ENCODE measurements around the gene ACADS. TPM values are rescaled to one million over a fixed set of nuclear protein-coding genes. Genes with fewer than 3 reads are reported as not detected.

Gene ACADS
- total RNA-seq, 1 donor from 2014 or later: 5.9 TPM

DNA sequence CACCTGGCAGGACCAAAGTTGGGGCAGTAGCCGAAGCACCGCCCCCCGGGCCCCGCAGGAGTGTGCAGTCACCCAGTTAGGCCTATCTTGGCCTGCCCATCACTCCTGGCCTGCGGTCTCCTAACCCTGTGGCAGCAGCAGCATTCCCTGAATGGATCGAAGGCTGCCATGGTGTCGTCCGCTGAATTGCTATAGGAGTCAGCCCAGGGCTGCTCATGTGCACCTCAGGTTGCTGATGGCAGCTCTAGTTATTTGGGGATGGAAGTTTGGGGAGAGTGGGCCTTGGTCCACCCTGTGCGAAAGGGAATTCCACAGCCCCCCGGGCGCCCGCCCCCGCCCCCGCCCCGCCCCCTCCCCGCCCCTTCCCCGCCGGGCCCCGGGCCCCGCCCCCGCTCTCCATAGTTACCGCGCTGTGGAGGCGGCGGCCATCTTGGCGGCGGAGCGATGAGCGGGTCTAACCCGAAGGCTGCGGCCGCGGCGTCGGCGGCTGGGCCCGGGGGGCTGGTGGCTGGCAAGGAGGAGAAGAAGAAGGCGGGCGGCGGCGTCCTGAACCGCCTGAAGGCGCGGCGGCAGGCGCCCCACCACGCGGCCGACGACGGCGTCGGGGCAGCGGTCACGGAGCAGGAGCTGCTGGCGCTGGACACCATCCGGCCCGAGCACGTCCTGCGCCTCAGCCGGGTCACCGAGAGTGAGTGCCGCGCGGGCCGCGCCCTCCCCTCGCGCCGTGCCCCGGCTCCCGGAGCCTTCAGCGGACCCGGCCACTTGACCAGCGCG is 15.4 kb upstream of the ACADS start, which contains the start of gene UNC119B:
TSS of gene UNC119B (plus strand) at position 428 of the 774 bp plus-strand sequence. CDS start at position 445, 17 bp downstream.
- peaks cover 41% of the 10 kb centered on the region for H3K4me1 Mint-ChIP-seq
- TF ChIP-seq, protein P1, sequence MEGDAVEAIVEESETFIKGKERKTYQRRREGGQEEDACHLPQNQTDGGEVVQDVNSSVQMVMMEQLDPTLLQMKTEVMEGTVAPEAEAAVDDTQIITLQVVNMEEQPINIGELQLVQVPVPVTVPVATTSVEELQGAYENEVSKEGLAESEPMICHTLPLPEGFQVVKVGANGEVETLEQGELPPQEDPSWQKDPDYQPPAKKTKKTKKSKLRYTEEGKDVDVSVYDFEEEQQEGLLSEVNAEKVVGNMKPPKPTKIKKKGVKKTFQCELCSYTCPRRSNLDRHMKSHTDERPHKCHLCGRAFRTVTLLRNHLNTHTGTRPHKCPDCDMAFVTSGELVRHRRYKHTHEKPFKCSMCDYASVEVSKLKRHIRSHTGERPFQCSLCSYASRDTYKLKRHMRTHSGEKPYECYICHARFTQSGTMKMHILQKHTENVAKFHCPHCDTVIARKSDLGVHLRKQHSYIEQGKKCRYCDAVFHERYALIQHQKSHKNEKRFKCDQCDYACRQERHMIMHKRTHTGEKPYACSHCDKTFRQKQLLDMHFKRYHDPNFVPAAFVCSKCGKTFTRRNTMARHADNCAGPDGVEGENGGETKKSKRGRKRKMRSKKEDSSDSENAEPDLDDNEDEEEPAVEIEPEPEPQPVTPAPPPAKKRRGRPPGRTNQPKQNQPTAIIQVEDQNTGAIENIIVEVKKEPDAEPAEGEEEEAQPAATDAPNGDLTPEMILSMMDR (conservative IDR thresholded peaks at IDR 0.05): peak; percentile 15
- DNase-seq (ENCODE audit: low read depth, low spot score): peak; percentile 65
- H3K27ac Mint-ChIP-seq (ENCODE audit: unreplicated experiment): peak within 1 kb of the TSS; percentile 89
- peak within 1 kb of the TSS; percentile 87 for H3K4me3 Mint-ChIP-seq
- no peaks in the 10 kb centered on the region for H3K9me3 Mint-ChIP-seq
- H3K27me3 Mint-ChIP-seq (ENCODE audit: low read depth): no peaks in the 10 kb centered on the region
- peaks cover 6% of the 10 kb centered on the region for H3K36me3 Mint-ChIP-seq (ENCODE audit: low read depth)

DNA sequence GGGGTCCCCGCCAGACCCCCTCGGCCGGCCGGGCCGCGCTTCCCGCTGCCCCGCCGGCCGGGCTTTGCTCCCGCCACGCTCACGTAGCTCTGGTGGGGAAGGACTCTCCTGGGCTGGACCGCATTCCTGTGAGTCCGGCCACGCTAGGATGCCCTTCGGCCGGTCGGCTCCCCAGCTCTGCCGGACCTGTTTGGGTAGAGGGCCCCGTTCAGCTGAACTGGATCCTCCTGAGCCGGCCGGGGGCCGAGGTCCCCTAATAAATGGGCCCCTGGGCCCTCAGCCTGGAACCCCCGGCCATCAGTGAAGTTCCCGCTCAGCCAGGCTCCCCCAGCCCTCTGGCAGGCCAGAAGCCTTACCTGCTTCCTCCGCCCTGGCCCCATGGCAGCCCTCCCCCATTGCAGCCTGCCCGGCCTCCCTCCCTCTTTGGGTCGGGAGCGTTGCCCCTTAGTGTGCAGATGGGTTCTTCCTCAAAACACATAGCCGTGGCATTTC is 14.8 kb upstream of the ACADS start:
- Mint-ChIP-seq H3K9me3 (no peaks in the 10 kb centered on the region), H3K27ac (ENCODE audit: unreplicated experiment) (peak overlapping the region; percentile 89), H3K36me3 (ENCODE audit: low read depth) (peaks cover 6% of the 10 kb centered on the region), H3K4me3 (peak overlapping the region; percentile 87), H3K4me1 (peaks cover 41% of the 10 kb centered on the region), H3K27me3 (ENCODE audit: low read depth) (no peaks in the 10 kb centered on the region)
- TF ChIP-seq, protein P1 (conservative IDR thresholded peaks at IDR 0.05): no peak
- DNase-seq (ENCODE audit: low read depth, low spot score): no peak

GRCh38 chr12:120711411-120711810 is 14.2 kb upstream of the ACADS start:
- H3K4me1 Mint-ChIP-seq: peaks cover 41% of the 10 kb centered on the region
- no peak for DNase-seq (ENCODE audit: low read depth, low spot score)
- peak overlapping the region; percentile 87 for H3K4me3 Mint-ChIP-seq
- peak overlapping the region; percentile 21 for H3K27ac Mint-ChIP-seq (ENCODE audit: unreplicated experiment)
- no peaks in the 10 kb centered on the region for H3K9me3 Mint-ChIP-seq
- H3K27me3 Mint-ChIP-seq (ENCODE audit: low read depth): no peaks in the 10 kb centered on the region
- peaks cover 6% of the 10 kb centered on the region for H3K36me3 Mint-ChIP-seq (ENCODE audit: low read depth)
- TF ChIP-seq, protein P1 (conservative IDR thresholded peaks at IDR 0.05): no peak

GRCh38 chr12:120712610-120713009 is 13.0 kb upstream of the ACADS start:
- Mint-ChIP-seq H3K9me3 (no peaks in the 10 kb centered on the region), H3K36me3 (ENCODE audit: low read depth) (peaks cover 10% of the 10 kb centered on the region), H3K4me3 (peak overlapping the region; percentile 87), H3K4me1 (peaks cover 41% of the 10 kb centered on the region), H3K27me3 (ENCODE audit: low read depth) (no peaks in the 10 kb centered on the region), H3K27ac (ENCODE audit: unreplicated experiment) (no peak overlapping the region)
- DNase-seq (ENCODE audit: low read depth, low spot score): no peak
- TF ChIP-seq, protein P1 (conservative IDR thresholded peaks at IDR 0.05): no peak

- H3K36me3 Mint-ChIP-seq (ENCODE audit: low read depth): peaks cover 14% of the 10 kb centered on the region
- no peaks in the 10 kb centered on the region for H3K27me3 Mint-ChIP-seq (ENCODE audit: low read depth)
- no peak overlapping the region for H3K27ac Mint-ChIP-seq (ENCODE audit: unreplicated experiment)
- TF ChIP-seq, protein P1 (conservative IDR thresholded peaks at IDR 0.05): peak; percentile 90
- peak; percentile 83 for DNase-seq (ENCODE audit: low read depth, low spot score)
- peak overlapping the region; percentile 85 for H3K4me3 Mint-ChIP-seq
- peaks cover 35% of the 10 kb centered on the region for H3K4me1 Mint-ChIP-seq
- no peaks in the 10 kb centered on the region for H3K9me3 Mint-ChIP-seq
Measured at GRCh38 chr12:120713861-120714482, 11.7 kb upstream of the ACADS start.
